Endodermal cell (in vitro differentiated cells): ENCODE measurements around the gene ATXN1. TPM values are rescaled to one million over a fixed set of nuclear protein-coding genes. Genes with fewer than 3 reads are reported as not detected.

Source experiments
- DNase-seq: peaks from one replicate; pipeline ENCODE4 v3.0.0-alpha.2; 2017
- H3K27ac ChIP-seq: 2 replicates; pipeline ENCODE4 v1.5.1; 2013; ENCODE audit warnings: mild to moderate bottlenecking, low read depth, low read length, moderate library complexity
- H3K27me3 ChIP-seq: 2 replicates; pipeline ENCODE4 v1.6.1; 2013; ENCODE audit warnings: mild to moderate bottlenecking, low read length, moderate library complexity; ENCODE audit not compliant: insufficient read depth, control insufficient read depth, poor library complexity, severe bottlenecking
- H3K36me3 ChIP-seq: 2 replicates; pipeline ENCODE4 v1.7.0; 2013; ENCODE audit warnings: mild to moderate bottlenecking, low read length, moderate library complexity; ENCODE audit not compliant: control insufficient read depth, insufficient read depth
- H3K4me1 ChIP-seq: one replicate; pipeline ENCODE4 v1.7.0; 2013; ENCODE audit warnings: low read length; ENCODE audit not compliant: control insufficient read depth, insufficient read depth
- H3K4me3 ChIP-seq: 2 replicates; pipeline ENCODE4 v1.5.1; 2013; ENCODE audit warnings: mild to moderate bottlenecking, low read length, moderate library complexity
- H3K9ac ChIP-seq: 2 replicates; pipeline ENCODE4 v1.6.1; 2013; ENCODE audit warnings: mild to moderate bottlenecking, low read length, moderate library complexity; ENCODE audit not compliant: poor library complexity, severe bottlenecking; ENCODE audit errors: extremely low read depth
- H3K9me3 ChIP-seq: 2 replicates; pipeline ENCODE4 v1.6.1; 2013; ENCODE audit warnings: mild to moderate bottlenecking, low read length, moderate library complexity; ENCODE audit not compliant: control insufficient read depth
- H3K27ac Mint-ChIP-seq: 2 replicates; pipeline ENCODE4 v1.8.0; 2020; ENCODE audit warnings: mixed read lengths
- H3K27me3 Mint-ChIP-seq: 2 replicates; pipeline ENCODE4 v1.8.0; 2021; ENCODE audit warnings: mild to moderate bottlenecking, mixed read lengths; ENCODE audit not compliant: insufficient read depth
- H3K36me3 Mint-ChIP-seq: 2 replicates; pipeline ENCODE4 v1.8.0; 2020; ENCODE audit warnings: low read depth, mixed read lengths
- H3K4me1 Mint-ChIP-seq: 2 replicates; pipeline ENCODE4 v1.8.0; 2020; ENCODE audit warnings: mixed read lengths
- H3K4me3 Mint-ChIP-seq: 2 replicates; pipeline ENCODE4 v1.8.0; 2020; ENCODE audit warnings: mild to moderate bottlenecking, moderate library complexity, mixed read lengths
- H3K9me3 Mint-ChIP-seq: 2 replicates; pipeline ENCODE4 v1.8.0; 2020; ENCODE audit warnings: mild to moderate bottlenecking, mixed read lengths
- WGBS, 2 experiments: methylation state at CpG; one replicate each; pipeline versions ENCODE4 v1.1.5 to v1.1.7; 2013; ENCODE audit warnings: missing lambda C conversion rate in 2 of 2, mixed read lengths in 1 of 2; ENCODE audit not compliant: insufficient coverage in 1 of 2, insufficient read length in 1 of 2; 5-methylcytosine and 5-hydroxymethylcytosine counted together
- total RNA-seq, 2 donors: library from RNA; stranded (reverse); fragmentation: NEBNext Ultra II Directional in 1 of 2; extraction: Animal tissue kit (Norgen Biotek cat#: 25700) in 1 of 2; gene quantifications; 2 replicates in 1 of 2; 3 replicates in 1 of 2; pipeline ENCODE4 v1.2.1, GENCODE V29; 2021
- TF ChIP-seq, protein P1 (sequence below): fragments of 200-600 bp; sonication (generic); conservative IDR thresholded peaks from 2 replicates; pipeline ENCODE4 v1.5.0; 2021; ENCODE audit warnings: antibody characterized with exemption, mild to moderate bottlenecking

The ATXN1 gene
- total RNA-seq, 2 donors from 2014 or later = 10.4 to 15.9 TPM

DNA sequence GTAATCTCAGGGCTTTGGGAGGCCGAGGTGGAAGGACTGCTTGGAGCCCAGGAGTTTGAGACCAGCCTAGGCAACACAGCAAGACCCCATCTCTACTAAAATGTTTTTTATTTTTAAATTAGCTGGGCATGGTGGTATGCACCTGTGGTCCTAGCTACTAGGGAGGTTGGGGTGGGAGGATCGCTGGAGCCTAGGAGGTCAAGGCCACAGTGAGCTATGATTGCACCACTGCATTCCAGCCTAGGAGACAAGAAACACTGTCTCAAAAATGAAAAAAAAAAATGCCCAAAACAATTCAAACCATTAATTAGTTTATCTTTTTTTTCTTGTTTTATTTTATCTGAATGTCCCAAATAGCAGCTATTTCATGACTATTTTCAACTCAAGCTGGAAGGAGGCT lies 437.1 kb downstream of the ATXN1 start:
- H3K27ac Mint-ChIP-seq = no peak overlapping the region
- no peak overlapping the region for H3K4me3 ChIP-seq
- no peak overlapping the region for H3K4me3 Mint-ChIP-seq
- DNase-seq = no peak
- H3K9ac ChIP-seq = no peak overlapping the region
- H3K4me1 Mint-ChIP-seq = peaks cover 25% of the 10 kb centered on the region
- no peaks in the 10 kb centered on the region for H3K36me3 ChIP-seq
- H3K4me1 ChIP-seq = peaks cover 9% of the 10 kb centered on the region
- no peaks in the 10 kb centered on the region for H3K9me3 ChIP-seq
- H3K27ac ChIP-seq = no peak overlapping the region
- H3K27me3 Mint-ChIP-seq = no peaks in the 10 kb centered on the region
- H3K9me3 Mint-ChIP-seq = peaks cover 5% of the 10 kb centered on the region
- 90 to 95% methylated on average over 2 of the region's 2 CpGs for WGBS, 2 experiments
- no peaks in the 10 kb centered on the region for H3K27me3 ChIP-seq
- peaks cover 17% of the 10 kb centered on the region for H3K36me3 Mint-ChIP-seq
- TF ChIP-seq, protein P1, sequence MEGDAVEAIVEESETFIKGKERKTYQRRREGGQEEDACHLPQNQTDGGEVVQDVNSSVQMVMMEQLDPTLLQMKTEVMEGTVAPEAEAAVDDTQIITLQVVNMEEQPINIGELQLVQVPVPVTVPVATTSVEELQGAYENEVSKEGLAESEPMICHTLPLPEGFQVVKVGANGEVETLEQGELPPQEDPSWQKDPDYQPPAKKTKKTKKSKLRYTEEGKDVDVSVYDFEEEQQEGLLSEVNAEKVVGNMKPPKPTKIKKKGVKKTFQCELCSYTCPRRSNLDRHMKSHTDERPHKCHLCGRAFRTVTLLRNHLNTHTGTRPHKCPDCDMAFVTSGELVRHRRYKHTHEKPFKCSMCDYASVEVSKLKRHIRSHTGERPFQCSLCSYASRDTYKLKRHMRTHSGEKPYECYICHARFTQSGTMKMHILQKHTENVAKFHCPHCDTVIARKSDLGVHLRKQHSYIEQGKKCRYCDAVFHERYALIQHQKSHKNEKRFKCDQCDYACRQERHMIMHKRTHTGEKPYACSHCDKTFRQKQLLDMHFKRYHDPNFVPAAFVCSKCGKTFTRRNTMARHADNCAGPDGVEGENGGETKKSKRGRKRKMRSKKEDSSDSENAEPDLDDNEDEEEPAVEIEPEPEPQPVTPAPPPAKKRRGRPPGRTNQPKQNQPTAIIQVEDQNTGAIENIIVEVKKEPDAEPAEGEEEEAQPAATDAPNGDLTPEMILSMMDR = no peak

- peaks cover 17% of the 10 kb centered on the region for H3K36me3 Mint-ChIP-seq
- Histone ChIP-seq H3K27ac (peak overlapping the region; percentile 54), H3K9me3 (no peaks in the 10 kb centered on the region), H3K9ac (no peak overlapping the region), H3K4me3 (no peak overlapping the region), H3K4me1 (peaks cover 9% of the 10 kb centered on the region), H3K27me3 (no peaks in the 10 kb centered on the region), H3K36me3 (no peaks in the 10 kb centered on the region)
- TF ChIP-seq, protein P1 = no peak
- peaks cover 25% of the 10 kb centered on the region for H3K4me1 Mint-ChIP-seq
- no peaks in the 10 kb centered on the region for H3K27me3 Mint-ChIP-seq
- H3K27ac Mint-ChIP-seq = peak overlapping the region; percentile 40
- H3K4me3 Mint-ChIP-seq = no peak overlapping the region
- peak; percentile 82 for DNase-seq
- H3K9me3 Mint-ChIP-seq = peaks cover 5% of the 10 kb centered on the region
- WGBS, 2 experiments = 40 to 74% methylated on average over 4 to 11 of the region's 11 CpGs
Observed at GRCh38 chr6:16322666-16323312, 438.5 kb downstream of the ATXN1 start.

GRCh38 chr6:16321826-16322225 lies 439.4 kb downstream of the ATXN1 start:
- Histone ChIP-seq H3K4me3 (no peak overlapping the region), H3K4me1 (peaks cover 9% of the 10 kb centered on the region), H3K36me3 (no peaks in the 10 kb centered on the region), H3K27me3 (no peaks in the 10 kb centered on the region), H3K27ac (no peak overlapping the region), H3K9ac (no peak overlapping the region), H3K9me3 (no peaks in the 10 kb centered on the region)
- DNase-seq = peak; percentile 40
- peaks cover 25% of the 10 kb centered on the region for H3K4me1 Mint-ChIP-seq
- no peak overlapping the region for H3K27ac Mint-ChIP-seq
- peaks cover 12% of the 10 kb centered on the region for H3K36me3 Mint-ChIP-seq
- peaks cover 5% of the 10 kb centered on the region for H3K9me3 Mint-ChIP-seq
- H3K4me3 Mint-ChIP-seq = no peak overlapping the region
- TF ChIP-seq, protein P1 = no peak
- H3K27me3 Mint-ChIP-seq = no peaks in the 10 kb centered on the region
- 93 to 98% methylated on average over 2 to 11 of the region's 11 CpGs for WGBS, 2 experiments
